Stimulated activated CD4-positive, alpha-beta T cell treated with anti-CD3 and anti-CD28 coated beads, Interleukin-1b, Interleukin-23, amount 100 ng/mL, for 4 hours (primary cell): Measurements from ENCODE around the gene ADAM19.
"Not testable (repeated sequence)": the region's sequence is repeated elsewhere in the genome, so short reads cannot be mapped to it uniquely, and the experiment has no call there.

ENCODE experiments used
- DNase-seq, 2 donors: peaks; one replicate each; pipeline ENCODE4 v3.0.0-alpha.2; 2020; ENCODE audit warnings: low read depth in 2 of 2

ADAM19 gene

DNA sequence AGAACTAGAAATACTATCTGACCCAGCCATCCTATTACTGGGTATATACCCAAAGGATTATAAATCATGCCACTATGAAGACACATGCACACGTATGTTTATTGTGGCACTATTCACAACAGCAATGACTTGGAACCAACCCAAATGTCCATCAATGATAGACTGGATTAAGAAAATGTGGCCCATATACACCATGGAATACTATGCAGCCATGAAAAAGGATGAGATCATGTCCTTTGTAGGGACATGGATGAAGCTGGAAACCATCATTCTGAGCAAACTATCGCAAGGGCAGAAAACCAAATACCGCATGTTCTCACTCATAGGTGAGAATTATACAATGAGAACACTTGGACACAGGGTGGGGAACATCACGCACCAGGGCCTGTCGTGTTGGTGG, 145.7 kb downstream of the ADAM19 start:
- not testable (repeated sequence) for DNase-seq
